ENCODE data around the gene KIT. TPM values are rescaled to one million over a fixed set of nuclear protein-coding genes. Genes with fewer than 3 reads are reported as not detected.

KIT gene
- total RNA-seq, 4 donors from 2014 or later: 43.0 to 81.3 (median 59.3) TPM

DNA sequence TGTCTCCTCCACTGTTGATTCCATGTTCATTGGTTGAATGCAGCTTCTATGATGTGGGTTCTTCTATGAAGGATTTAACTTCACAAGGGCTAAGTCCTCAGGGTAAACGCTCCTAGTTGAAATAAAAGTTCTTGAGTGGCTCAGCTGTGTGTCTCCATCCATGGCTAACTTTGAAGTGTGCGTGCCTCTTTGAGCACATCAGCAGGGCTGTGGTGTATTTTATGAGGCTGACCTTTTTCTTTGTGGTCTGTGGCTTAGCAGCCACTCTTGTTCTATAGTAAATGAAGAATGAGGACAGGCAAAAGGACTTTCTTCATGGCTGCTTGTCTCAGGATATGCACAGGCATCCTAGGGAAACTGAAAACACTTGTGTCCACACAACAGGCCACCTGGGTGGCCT is 88.5 kb downstream of the KIT start:
- Histone ChIP-seq H3K9me3 (peaks cover 0 to 14% (median 3%) of the 10 kb centered on the region in 4 donors), H3K36me3 (no peaks in the 10 kb centered on the region), H3K27ac (replicated peaks in 1 of 4) (no peak overlapping the region), H3K4me3 (no peak overlapping the region), H3K27me3 (no peaks in the 10 kb centered on the region), H3K4me1 (no peaks in the 10 kb centered on the region)
- DNase-seq (ENCODE audit: extremely low spot score): no peak
- 75% methylated on average over 2 of the region's 2 CpGs for WGBS
- TF ChIP-seq POLR2A (IDR thresholded peaks at IDR 0.05; ENCODE audit: low read depth) (no peak), EP300 (IDR thresholded peaks at IDR 0.05) (no peak), POLR2AphosphoS5 (IDR thresholded peaks at IDR 0.05) (no peak)
- TF ChIP-seq, protein P1, sequence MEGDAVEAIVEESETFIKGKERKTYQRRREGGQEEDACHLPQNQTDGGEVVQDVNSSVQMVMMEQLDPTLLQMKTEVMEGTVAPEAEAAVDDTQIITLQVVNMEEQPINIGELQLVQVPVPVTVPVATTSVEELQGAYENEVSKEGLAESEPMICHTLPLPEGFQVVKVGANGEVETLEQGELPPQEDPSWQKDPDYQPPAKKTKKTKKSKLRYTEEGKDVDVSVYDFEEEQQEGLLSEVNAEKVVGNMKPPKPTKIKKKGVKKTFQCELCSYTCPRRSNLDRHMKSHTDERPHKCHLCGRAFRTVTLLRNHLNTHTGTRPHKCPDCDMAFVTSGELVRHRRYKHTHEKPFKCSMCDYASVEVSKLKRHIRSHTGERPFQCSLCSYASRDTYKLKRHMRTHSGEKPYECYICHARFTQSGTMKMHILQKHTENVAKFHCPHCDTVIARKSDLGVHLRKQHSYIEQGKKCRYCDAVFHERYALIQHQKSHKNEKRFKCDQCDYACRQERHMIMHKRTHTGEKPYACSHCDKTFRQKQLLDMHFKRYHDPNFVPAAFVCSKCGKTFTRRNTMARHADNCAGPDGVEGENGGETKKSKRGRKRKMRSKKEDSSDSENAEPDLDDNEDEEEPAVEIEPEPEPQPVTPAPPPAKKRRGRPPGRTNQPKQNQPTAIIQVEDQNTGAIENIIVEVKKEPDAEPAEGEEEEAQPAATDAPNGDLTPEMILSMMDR (IDR thresholded peaks at IDR 0.05): no peak
- intact Hi-C loops (cut with DNase I): no loop called here

DNA sequence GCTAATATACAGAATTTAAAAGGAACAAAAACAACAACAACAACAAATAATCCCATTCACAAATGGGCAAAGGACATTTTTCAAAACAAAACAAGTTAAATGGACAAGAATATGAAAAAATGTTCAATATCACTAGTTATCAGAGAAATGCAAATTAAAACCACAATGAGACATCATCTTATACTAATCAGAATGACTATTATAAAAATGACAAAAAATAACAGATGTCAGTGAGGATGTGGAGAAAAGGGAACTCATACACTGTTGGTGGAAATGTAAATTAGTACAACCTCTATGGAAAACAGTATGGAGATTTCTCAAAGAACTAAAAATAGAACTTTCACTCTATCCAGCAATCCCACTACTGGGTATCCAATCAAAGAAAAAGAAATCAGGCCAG is 92.6 kb downstream of the KIT start:
- Histone ChIP-seq H3K27me3 (no peaks in the 10 kb centered on the region), H3K9me3 (no peaks in the 10 kb centered on the region), H3K4me3 (no peak overlapping the region), H3K4me1 (no peaks in the 10 kb centered on the region), H3K36me3 (no peaks in the 10 kb centered on the region), H3K27ac (replicated peaks in 1 of 4) (no peak overlapping the region)
- DNase-seq (ENCODE audit: extremely low spot score): no peak
- TF ChIP-seq, protein P1 (IDR thresholded peaks at IDR 0.05): no peak
- no peak for TF ChIP-seq EP300 (IDR thresholded peaks at IDR 0.05)
- TF ChIP-seq POLR2A (IDR thresholded peaks at IDR 0.05; ENCODE audit: low read depth): no peak
- TF ChIP-seq POLR2AphosphoS5 (IDR thresholded peaks at IDR 0.05): no peak
- intact Hi-C loops (cut with DNase I): no loop called here

DNA sequence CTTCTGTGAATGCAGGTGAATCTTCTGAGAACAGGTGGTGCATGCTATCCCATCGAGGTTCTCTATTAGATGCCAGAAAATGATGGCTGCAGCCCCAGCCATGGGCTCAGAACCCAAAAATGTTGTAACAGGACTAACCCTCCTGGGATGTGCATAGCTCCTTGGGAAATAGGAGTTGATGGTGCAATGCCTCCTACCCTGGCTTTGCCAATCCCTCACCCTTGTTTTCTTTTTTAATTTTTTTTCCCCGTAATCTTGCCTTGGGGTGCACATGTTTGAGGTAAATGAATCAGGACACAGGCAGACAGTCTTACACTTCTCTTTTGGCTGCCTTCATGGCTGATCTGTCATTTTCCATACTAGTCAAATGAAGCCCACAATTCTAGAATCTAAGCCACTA is 96.6 kb downstream of the KIT start:
- DNase-seq (ENCODE audit: extremely low spot score): no peak
- H3K9me3 ChIP-seq: no peaks in the 10 kb centered on the region
- TF ChIP-seq EP300 (IDR thresholded peaks at IDR 0.05): no peak
- no peak for TF ChIP-seq POLR2A (IDR thresholded peaks at IDR 0.05; ENCODE audit: low read depth)
- intact Hi-C loops (cut with DNase I): no loop called here
- no peaks in the 10 kb centered on the region for H3K36me3 ChIP-seq
- no peaks in the 10 kb centered on the region for H3K4me1 ChIP-seq
- no peaks in the 10 kb centered on the region for H3K27me3 ChIP-seq
- whole genome bisulfite sequencing: 86% methylated on average over 2 of the region's 2 CpGs
- no peak overlapping the region for H3K4me3 ChIP-seq
- no peak overlapping the region for H3K27ac ChIP-seq (replicated peaks in 1 of 4)

DNA sequence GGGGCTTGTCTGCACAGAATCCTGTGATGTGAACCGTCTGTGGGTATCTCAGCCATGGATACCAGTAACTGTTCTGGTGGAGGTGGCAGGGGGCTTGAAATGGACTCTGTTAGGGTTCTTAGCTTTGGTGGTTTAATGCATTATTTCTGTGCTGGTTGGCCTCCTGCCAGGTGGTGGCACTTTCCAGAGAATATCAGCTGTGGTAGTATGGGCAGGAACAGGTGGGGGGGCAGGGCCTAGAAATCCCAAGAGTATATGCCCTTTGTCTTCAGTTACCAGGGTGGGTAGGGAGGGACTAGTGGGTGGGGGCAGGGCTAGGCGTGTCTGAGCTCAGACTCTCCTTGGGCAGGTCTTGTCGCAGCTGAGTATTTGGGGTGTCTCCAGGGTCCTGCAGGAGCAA is 106.7 kb downstream of the KIT start:
- Histone ChIP-seq H3K27ac (replicated peaks in 1 of 4) (no peak overlapping the region), H3K36me3 (no peaks in the 10 kb centered on the region), H3K27me3 (no peaks in the 10 kb centered on the region), H3K4me3 (no peak overlapping the region), H3K9me3 (peaks cover 0 to 17% (median 8%) of the 10 kb centered on the region in 4 donors), H3K4me1 (peaks cover 0 to 9% (median 5%) of the 10 kb centered on the region in 4 donors)
- WGBS: 94% methylated on average over 2 of the region's 3 CpGs
- DNase-seq (ENCODE audit: extremely low spot score): no peak
- no peak for TF ChIP-seq POLR2A (IDR thresholded peaks at IDR 0.05; ENCODE audit: low read depth)
- TF ChIP-seq, protein P1 (IDR thresholded peaks at IDR 0.05): no peak
- no peak for TF ChIP-seq EP300 (IDR thresholded peaks at IDR 0.05)
- TF ChIP-seq POLR2AphosphoS5 (IDR thresholded peaks at IDR 0.05): no peak
- intact Hi-C loops (cut with DNase I): no loop called here

DNA sequence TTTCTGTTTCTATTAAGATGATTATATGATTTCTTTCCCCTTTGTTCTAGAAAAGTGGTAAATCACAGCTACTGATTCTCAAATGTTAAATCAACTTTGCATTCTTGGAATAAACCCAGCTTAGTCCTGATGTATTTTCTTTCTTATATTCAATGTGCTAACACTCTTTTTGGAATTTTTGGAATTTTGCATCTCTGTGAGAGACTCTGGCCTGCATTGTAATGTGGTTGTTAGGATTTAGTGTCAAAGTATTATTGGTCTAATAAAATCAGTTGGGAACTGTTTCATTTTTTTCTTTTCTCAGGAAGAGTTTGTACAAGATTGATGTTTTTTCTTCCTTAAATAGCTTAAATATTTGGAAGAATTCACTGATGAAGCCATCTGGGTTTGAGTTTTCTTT is 109.6 kb downstream of the KIT start:
- Histone ChIP-seq H3K4me3 (no peak overlapping the region), H3K36me3 (no peaks in the 10 kb centered on the region), H3K27me3 (no peaks in the 10 kb centered on the region), H3K4me1 (peaks cover 0 to 14% (median 11%) of the 10 kb centered on the region in 4 donors), H3K27ac (replicated peaks in 1 of 4) (no peak overlapping the region), H3K9me3 (peaks cover 0 to 15% (median 4%) of the 10 kb centered on the region in 4 donors)
- no peak for DNase-seq (ENCODE audit: extremely low spot score)
- no peak for TF ChIP-seq POLR2AphosphoS5 (IDR thresholded peaks at IDR 0.05)
- TF ChIP-seq EP300 (IDR thresholded peaks at IDR 0.05): no peak
- TF ChIP-seq, protein P1 (IDR thresholded peaks at IDR 0.05): no peak
- no peak for TF ChIP-seq POLR2A (IDR thresholded peaks at IDR 0.05; ENCODE audit: low read depth)
- intact Hi-C loops (cut with DNase I): no loop called here
